Stimulated activated CD8-positive, alpha-beta memory T cell treated with anti-CD3 and anti-CD28 coated beads, Interleukin-4, amount 100 ng/mL, for 24 hours (primary cell): ENCODE measurements around the gene PSTPIP2.
"Not testable (repeated sequence)": the region's sequence is repeated elsewhere in the genome, so short reads cannot be mapped to it uniquely, and the experiment has no call there.

ENCODE experiments used
- DNase-seq: peaks from one replicate; pipeline ENCODE4 v3.0.0-alpha.2; 2020; ENCODE audit warnings: low read depth

PSTPIP2 gene

GRCh38 chr18:46069524-46069923 is 2.5 kb downstream of the PSTPIP2 start:
- no peak for DNase-seq

- DNase-seq, result no peak
Measured at GRCh38 chr18:46068763-46069162, 3.3 kb downstream of the PSTPIP2 start.

- DNase-seq, result no peak
Measured at GRCh38 chr18:46067438-46068007, 4.5 kb downstream of the PSTPIP2 start.

- no peak for DNase-seq
Measured at GRCh38 chr18:46062781-46063180, 9.3 kb downstream of the PSTPIP2 start.

GRCh38 chr18:46061796-46062195 is 10.3 kb downstream of the PSTPIP2 start:
- no peak for DNase-seq

GRCh38 chr18:46061387-46061786 is 10.7 kb downstream of the PSTPIP2 start:
- DNase-seq, result no peak

- DNase-seq, result no peak
Measured at GRCh38 chr18:46060359-46060841, 11.7 kb downstream of the PSTPIP2 start.

GRCh38 chr18:46055838-46056230 is 16.2 kb downstream of the PSTPIP2 start:
- DNase-seq, result no peak

GRCh38 chr18:46054956-46055837 is 16.9 kb downstream of the PSTPIP2 start:
- no peak for DNase-seq

- DNase-seq, result no peak
Measured at GRCh38 chr18:46053368-46054095, 18.5 kb downstream of the PSTPIP2 start.

GRCh38 chr18:46051731-46052461 is 20.2 kb downstream of the PSTPIP2 start:
- DNase-seq, result no peak

- no peak for DNase-seq
Measured at GRCh38 chr18:46050268-46050667, 21.8 kb downstream of the PSTPIP2 start.

GRCh38 chr18:46048641-46049040 is 23.4 kb downstream of the PSTPIP2 start:
- DNase-seq, result no peak

GRCh38 chr18:46047369-46047768 is 24.7 kb downstream of the PSTPIP2 start:
- not testable (repeated sequence) for DNase-seq

- no peak for DNase-seq
Measured at GRCh38 chr18:46046688-46047087, 25.4 kb downstream of the PSTPIP2 start.

GRCh38 chr18:46046126-46046525 is 25.9 kb downstream of the PSTPIP2 start:
- DNase-seq, result no peak

GRCh38 chr18:46042571-46043123 is 29.4 kb downstream of the PSTPIP2 start:
- no peak for DNase-seq

GRCh38 chr18:46040747-46041104 is 31.3 kb downstream of the PSTPIP2 start:
- DNase-seq, result no peak

GRCh38 chr18:46040033-46040746 is 31.9 kb downstream of the PSTPIP2 start:
- DNase-seq, result no peak

- DNase-seq, result no peak
Measured at GRCh38 chr18:46037512-46038305, 34.4 kb downstream of the PSTPIP2 start.
